ENCODE data around the gene NMUR1.
"Not testable (repeated sequence)": the region's sequence is repeated elsewhere in the genome, so short reads cannot be mapped to it uniquely, and the experiment has no call there.

The NMUR1 gene

GRCh38 chr2:231571661-231572191 is 41.5 kb upstream of the NMUR1 start:
- no peak overlapping the region for H3K4me3 ChIP-seq (ENCODE audit: low read depth, low read length)
- TF ChIP-seq CTCF (IDR thresholded peaks at IDR 0.05; ENCODE audit: insufficient read depth, low read depth, low read length, missing control alignments) = no peak
- DNase-seq (ENCODE audit: low read depth) = no peak

GRCh38 chr2:231570915-231571314 is 40.7 kb upstream of the NMUR1 start:
- not testable (repeated sequence) for H3K4me3 ChIP-seq (ENCODE audit: low read depth, low read length); DNase-seq (ENCODE audit: low read depth)

- DNase-seq (ENCODE audit: low read depth) = no peak
- no peak overlapping the region for H3K4me3 ChIP-seq (ENCODE audit: low read depth, low read length)
- TF ChIP-seq CTCF (IDR thresholded peaks at IDR 0.05; ENCODE audit: insufficient read depth, low read depth, low read length, missing control alignments) = no peak
Measured at GRCh38 chr2:231568785-231569435, 38.7 kb upstream of the NMUR1 start.

- H3K4me3 ChIP-seq (ENCODE audit: low read depth, low read length) = no peak overlapping the region
- DNase-seq (ENCODE audit: low read depth) = no peak
- TF ChIP-seq CTCF (IDR thresholded peaks at IDR 0.05; ENCODE audit: insufficient read depth, low read depth, low read length, missing control alignments) = no peak
Measured at GRCh38 chr2:231568098-231568784, 38.0 kb upstream of the NMUR1 start.

GRCh38 chr2:231567159-231567558 is 36.9 kb upstream of the NMUR1 start:
- no peak for DNase-seq (ENCODE audit: low read depth)
- TF ChIP-seq CTCF (IDR thresholded peaks at IDR 0.05; ENCODE audit: insufficient read depth, low read depth, low read length, missing control alignments) = no peak
- no peak overlapping the region for H3K4me3 ChIP-seq (ENCODE audit: low read depth, low read length)

GRCh38 chr2:231565887-231566594 is 35.8 kb upstream of the NMUR1 start:
- TF ChIP-seq CTCF (IDR thresholded peaks at IDR 0.05; ENCODE audit: insufficient read depth, low read depth, low read length, missing control alignments) = no peak
- H3K4me3 ChIP-seq (ENCODE audit: low read depth, low read length) = no peak overlapping the region
- DNase-seq (ENCODE audit: low read depth) = no peak

- peak; percentile 78 for DNase-seq (ENCODE audit: low read depth)
- peak; percentile 84 for TF ChIP-seq CTCF (IDR thresholded peaks at IDR 0.05; ENCODE audit: insufficient read depth, low read depth, low read length, missing control alignments)
- H3K4me3 ChIP-seq (ENCODE audit: low read depth, low read length) = no peak overlapping the region
Measured at GRCh38 chr2:231563378-231563961, 33.2 kb upstream of the NMUR1 start.

All from GM12865 (cell line).